HFF-Myc (cell line): ENCODE results near the gene LRRK1.

Experiments used
- DNase-seq: peaks from one replicate; pipeline ENCODE4 v3.0.0-alpha.2; 2011; ENCODE audit warnings: low read depth; ENCODE audit errors: extremely low read depth
- H3K4me3 ChIP-seq: replicated peaks from 2 replicates; pipeline ENCODE4 v1.5.1; 2011; ENCODE audit warnings: low read depth, mild to moderate bottlenecking, control low read depth, low read length
- TF ChIP-seq, protein P1 (sequence below): IDR thresholded peaks from 2 replicates; pipeline ENCODE4 v1.5.1; 2012; ENCODE audit warnings: mild to moderate bottlenecking, low read depth, low read length, control low read depth; ENCODE audit errors: missing control alignments

The LRRK1 gene

DNA sequence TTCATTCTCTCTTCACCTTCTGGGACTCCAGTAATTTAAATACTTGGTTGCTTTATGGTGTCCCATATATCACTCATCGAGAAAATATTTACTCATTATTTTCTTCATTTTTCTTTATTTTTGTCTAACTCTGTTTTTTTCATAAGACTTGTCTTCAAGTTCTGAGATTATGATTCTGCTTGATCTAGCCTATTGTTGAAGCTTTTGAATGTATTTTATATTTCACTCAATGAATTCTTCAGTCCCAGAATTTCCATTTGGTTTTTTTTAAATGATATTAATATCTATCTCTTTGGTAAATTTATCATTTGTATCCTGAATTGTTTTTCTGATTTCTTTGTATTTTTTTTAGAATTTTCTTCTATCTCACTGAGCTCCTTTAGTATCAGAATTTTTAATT lies 117.0 kb downstream of the LRRK1 start:
- TF ChIP-seq, protein P1, sequence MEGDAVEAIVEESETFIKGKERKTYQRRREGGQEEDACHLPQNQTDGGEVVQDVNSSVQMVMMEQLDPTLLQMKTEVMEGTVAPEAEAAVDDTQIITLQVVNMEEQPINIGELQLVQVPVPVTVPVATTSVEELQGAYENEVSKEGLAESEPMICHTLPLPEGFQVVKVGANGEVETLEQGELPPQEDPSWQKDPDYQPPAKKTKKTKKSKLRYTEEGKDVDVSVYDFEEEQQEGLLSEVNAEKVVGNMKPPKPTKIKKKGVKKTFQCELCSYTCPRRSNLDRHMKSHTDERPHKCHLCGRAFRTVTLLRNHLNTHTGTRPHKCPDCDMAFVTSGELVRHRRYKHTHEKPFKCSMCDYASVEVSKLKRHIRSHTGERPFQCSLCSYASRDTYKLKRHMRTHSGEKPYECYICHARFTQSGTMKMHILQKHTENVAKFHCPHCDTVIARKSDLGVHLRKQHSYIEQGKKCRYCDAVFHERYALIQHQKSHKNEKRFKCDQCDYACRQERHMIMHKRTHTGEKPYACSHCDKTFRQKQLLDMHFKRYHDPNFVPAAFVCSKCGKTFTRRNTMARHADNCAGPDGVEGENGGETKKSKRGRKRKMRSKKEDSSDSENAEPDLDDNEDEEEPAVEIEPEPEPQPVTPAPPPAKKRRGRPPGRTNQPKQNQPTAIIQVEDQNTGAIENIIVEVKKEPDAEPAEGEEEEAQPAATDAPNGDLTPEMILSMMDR: no peak
- H3K4me3 ChIP-seq: no peak overlapping the region
- DNase-seq: no peak

GRCh38 chr15:101037090-101037830 lies 118.1 kb downstream of the LRRK1 start:
- DNase-seq: no peak

DNA sequence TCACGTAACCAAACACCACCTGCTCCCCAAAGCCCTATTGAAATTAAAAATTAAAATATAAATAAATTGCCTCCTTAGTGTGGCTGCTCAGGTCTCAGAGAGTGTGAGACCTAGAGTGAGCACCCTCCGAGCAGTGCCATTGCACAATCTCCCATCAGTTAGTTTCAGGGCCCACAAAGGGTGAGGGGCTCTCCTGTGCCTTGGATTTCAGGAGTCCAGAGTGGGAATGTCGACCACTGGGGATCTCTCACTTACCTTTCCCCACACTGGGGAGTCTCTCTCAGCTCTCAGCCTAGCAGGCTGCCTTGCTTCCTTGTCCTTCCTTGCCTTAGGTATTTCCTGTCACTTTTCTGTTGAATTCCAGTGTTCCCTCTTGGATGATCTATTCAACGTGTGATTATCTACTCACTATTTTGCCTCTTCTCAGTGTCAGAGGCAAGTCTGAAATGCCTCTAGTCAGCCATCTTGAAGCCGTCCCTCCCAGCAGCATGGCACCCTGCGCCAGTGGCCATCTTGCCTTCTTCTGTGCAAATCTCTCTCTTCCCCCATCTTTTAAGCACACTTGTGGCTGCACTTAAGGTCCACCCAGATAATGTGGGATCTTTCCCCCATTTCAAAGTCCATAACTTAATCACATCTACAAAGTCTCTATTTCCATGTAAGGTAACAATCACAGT lies 119.3 kb downstream of the LRRK1 start:
- DNase-seq: no peak
- TF ChIP-seq, protein P1: no peak
- no peak overlapping the region for H3K4me3 ChIP-seq

More at GRCh38 chr15:101037090-101037830, 118.1 kb downstream of the LRRK1 start:
- TF ChIP-seq, protein P1: no peak
- H3K4me3 ChIP-seq: no peak overlapping the region

- no peak for DNase-seq
- H3K4me3 ChIP-seq: no peak overlapping the region
- TF ChIP-seq, protein P1: no peak
Measured at GRCh38 chr15:101039461-101039860, 120.3 kb downstream of the LRRK1 start.

- TF ChIP-seq, protein P1: no peak
- no peak for DNase-seq
- no peak overlapping the region for H3K4me3 ChIP-seq
Measured at GRCh38 chr15:101042320-101042719, 123.2 kb downstream of the LRRK1 start.

GRCh38 chr15:101043011-101043410 lies 123.9 kb downstream of the LRRK1 start:
- no peak for DNase-seq
- H3K4me3 ChIP-seq: no peak overlapping the region
- TF ChIP-seq, protein P1: no peak
